Erythroblast (primary cell): Measurements from ENCODE around the gene APBA1.

ENCODE experiments used
- GATA1 ChIP-seq: IDR thresholded peaks from 2 replicates; pipeline ENCODE4 v1.6.1; 2011; ENCODE audit warnings: low read depth, mild to moderate bottlenecking, control low read depth, low read length, moderate library complexity
- POLR2A ChIP-seq: IDR thresholded peaks from 2 replicates; pipeline ENCODE4 v1.6.1; 2011; ENCODE audit warnings: mild to moderate bottlenecking, low read length

DNA sequence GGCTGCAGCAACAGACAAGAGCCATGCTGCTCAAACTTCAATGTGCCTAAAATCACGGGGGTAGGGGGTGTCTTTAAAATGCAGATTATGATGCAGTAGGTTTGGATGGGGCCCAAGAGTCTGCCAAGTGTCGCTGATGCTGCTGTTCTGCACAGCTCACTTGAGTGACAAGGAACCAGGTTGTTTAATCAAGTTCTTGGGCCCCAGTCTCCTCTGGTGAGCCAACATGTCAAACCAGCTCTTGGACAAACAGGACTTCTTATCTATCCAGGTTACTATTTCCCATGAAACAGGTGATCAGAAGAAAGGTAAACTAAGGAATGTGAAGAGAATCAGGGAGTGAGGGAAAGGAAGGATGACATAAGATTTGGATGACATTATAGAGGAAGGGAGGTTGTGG is 78.0 kb downstream of the APBA1 start:
- TF ChIP-seq POLR2A = no peak
- TF ChIP-seq GATA1 = no peak
